DMS 273 (cell line): ENCODE data around the gene MORN1.

Experiments used
- DNase-seq: peaks from one replicate; lab custom pipeline; 2025; ENCODE audit not compliant: unreplicated experiment; lab: John Stamatoyannopoulos, UW

Gene MORN1

DNA sequence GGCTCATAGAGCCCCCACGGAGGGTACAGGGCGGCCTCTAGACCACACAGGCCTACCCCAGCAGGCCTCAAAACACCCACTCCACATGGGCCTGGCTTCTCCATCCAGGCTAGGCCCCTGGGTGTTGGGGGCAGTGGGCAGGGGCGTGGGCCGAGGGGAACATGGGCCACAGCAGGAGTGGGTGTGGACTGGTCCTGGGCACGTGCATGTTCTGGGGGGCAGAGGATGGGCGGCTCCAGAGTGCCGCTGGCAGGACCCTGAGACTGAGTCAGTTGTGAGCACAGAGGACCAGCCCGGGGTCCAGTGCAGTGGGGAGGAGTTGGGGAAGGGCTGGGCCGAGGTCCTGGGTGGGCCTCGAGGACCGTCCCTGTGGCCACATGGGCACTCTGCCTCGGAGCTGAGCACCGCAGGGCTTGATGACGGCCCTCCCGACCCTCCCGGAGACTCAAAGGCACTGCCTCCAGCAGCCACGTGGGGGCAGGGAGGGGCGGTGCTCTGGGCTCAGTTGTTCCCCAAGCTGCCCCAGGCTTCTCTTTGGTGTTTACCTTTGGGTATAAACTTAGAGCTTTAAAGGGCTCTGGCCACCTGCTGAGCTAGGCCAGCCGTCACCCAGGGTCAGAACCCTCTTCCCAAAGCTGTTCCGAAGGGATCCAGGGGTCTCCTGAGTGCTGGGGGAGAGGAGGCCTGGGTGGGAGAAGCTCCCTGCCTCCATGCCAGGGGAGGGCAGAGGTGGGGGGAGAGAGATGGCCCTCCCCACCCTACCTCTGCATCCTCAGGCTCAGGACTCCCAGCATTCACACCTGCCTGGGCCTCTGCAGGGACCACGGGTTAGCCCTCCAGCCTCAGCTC is 79.9 kb downstream of the MORN1 start:
- DNase-seq, result peak; percentile 93

DNA sequence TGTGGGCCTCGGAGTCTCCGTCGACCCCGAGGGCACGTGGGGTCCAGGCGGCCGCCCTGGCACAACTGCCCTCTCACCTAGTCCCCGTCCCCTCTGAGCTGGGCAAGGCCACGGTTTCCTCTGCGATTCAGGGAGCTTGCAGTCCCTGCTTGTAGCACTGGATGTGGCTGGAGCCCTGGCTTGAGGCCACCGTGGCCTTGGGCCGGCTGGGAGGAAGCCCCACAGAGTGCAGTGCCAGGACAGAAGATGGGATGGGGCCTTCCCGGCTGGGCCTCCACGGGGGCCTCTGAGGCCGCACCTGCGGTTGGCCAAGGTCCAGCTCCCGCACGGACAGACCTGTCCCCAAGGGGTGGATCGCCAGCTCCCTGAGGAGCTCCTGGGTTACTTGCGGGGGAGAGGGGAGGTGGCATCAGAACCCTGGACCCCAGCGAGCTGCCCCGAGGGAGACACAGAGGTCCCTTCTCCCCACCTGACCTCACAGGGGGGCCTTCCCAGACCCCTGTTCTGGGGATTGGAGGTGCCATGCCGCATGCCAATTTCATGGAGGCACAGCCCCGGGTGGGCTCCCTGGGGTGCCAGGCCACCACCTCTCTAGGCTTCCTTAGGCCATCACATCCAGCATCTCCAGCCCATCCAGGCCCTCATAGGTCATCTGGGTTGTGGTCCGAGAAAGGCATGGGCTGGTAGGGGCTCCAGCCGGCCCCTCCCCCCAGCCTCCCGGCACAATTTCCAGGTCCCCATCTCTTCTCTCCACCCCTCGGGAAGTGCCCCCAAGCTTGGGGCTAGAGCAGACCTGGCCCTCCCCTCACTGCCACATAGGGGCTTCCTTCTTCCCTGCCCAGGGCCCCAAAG is 80.8 kb downstream of the MORN1 start:
- no peak for DNase-seq

DNA sequence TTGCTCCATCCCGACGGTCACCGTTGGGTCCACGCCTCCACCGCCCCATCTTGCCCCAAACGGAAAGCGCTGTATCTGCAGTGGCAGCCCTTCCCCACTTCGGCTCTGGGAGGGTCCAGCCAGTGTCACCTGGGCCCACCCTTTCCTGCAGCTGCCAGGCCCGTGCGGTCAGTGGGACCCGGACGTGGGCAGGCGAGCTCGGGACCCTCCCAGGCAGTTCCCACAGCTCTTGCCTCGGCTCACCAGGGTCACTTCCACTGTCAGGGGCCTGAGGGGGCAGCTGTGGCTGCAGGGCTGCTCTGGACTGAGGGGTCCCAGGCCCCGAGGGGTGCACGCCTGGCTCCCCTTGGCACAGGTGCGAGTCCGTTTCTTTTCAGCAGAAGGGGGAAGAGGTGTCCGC is 82.5 kb downstream of the MORN1 start:
- DNase-seq, result no peak

GRCh38 chr1:2307972-2308371 is 83.4 kb downstream of the MORN1 start:
- DNase-seq, result no peak

DNA sequence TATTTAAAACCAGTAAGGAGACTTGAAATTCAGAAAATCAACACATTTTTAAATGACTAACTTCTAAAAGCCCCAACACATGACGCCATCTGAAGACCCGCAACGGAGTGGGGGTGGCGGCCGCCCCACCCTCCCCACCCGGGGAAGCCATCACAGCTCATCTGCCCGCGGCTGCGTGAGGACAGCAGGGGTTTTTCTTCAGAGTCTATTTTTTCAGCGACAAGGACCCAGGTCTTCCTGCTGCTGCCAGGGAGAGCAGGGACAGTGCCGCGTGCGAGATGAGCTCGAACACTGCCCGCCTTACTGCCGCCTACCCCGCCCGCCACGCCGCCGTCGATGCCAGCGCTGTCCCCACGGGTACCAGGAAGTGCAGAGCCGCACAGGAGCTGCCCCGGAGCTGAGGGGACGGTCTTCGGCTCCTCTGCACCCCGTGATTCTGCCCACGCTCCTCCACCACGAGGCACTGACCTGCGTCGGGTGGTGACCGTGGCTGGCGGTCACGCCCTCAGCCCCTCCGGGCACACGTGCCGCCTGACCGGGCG is 84.2 kb downstream of the MORN1 start:
- no peak for DNase-seq

DNA sequence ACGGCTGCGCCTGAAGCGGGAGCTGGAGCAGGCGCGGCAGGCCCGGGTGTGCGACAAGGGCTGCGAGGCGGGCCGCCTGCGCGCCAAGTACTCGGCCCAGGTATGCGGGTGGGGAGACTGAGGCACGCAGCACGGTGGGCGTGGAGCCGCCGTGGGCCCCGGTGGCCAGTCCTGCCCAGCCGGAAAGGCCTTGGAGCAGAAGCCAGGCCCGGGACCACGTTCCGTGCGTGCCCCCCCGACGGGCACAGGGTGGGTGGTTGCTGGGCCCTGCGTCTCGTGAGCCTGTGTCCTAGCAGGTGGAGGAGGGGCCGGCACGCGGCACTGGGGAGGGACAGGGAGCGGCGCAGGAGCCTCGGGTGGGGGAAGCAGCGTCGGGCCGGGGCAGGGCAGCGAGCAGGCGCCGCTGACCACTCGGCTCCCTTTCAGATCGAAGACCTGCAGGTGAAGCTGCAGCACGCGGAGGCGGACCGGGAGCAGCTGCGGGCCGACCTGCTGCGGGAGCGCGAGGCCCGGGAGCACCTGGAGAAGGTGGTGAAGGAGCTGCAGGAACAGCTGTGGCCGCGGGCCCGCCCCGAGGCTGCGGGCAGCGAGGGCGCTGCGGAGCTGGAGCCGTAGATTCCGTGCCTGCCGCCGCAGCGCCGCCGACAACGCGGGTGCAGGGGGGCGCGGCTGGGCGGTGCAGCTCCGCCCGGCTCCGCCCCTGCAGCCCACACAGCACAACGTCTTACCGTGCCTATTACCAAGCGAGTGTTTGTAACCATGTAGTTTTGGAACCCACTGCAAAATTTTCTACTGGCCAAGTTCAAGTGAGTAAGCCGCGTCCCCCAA is 85.0 kb downstream of the MORN1 start:
- no peak for DNase-seq

DNA sequence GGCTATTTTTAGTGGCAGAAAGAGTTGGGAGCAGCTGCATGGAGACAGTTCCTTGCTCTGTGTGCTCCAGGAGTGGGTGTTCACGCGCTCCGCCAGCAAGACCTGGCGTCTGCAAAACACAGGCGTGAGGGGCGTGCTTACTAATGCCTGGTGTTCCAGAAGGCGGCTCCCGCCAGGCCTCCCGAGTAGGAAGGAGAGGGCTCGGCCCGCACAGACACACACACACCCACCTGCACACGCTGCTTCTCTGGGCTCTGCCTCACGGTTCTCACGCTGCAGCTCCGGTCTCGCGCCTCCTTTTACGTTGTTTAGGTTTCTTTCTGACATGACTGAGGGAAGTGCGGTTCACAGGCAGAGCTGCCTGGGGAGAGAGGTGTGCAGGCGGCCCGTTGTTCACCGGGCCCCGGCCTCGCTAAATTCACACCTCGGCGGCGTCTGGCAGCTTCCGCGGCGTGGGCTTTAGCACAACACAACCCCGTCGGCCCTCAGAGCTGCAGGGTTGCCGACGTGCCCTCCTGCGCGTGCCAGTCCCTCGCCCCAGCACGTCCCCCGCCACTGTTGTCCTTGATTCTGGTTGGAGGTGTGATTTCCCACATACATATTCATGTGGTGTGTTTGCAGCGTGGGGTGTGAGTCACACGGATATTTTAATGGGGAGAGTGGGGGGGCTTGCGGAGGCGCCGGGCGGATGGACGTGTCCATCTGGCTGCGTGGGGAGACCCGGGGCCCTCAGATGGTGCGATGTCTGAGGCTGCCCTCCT is 86.3 kb downstream of the MORN1 start:
- no peak for DNase-seq

- no peak for DNase-seq
Measured at GRCh38 chr1:2304282-2304681, 87.1 kb downstream of the MORN1 start.

DNA sequence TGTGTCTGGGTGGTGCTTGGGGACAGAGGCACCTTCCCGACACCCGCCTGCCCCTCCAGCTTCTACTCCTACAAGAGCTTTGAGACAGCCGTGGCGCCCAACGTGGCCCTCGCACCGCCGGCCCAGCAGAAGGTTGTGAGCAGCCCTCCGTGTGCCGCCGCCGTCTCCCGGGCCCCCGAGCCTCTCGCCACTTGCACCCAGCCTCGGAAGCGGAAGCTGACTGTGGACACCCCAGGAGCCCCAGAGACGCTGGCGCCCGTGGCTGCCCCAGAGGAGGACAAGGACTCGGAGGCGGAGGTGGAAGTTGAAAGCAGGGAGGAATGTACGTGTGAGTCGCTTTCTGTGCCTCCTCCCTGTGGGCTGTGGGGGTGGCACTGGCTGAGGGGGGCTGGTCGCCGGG is 87.6 kb downstream of the MORN1 start:
- no peak for DNase-seq

DNA sequence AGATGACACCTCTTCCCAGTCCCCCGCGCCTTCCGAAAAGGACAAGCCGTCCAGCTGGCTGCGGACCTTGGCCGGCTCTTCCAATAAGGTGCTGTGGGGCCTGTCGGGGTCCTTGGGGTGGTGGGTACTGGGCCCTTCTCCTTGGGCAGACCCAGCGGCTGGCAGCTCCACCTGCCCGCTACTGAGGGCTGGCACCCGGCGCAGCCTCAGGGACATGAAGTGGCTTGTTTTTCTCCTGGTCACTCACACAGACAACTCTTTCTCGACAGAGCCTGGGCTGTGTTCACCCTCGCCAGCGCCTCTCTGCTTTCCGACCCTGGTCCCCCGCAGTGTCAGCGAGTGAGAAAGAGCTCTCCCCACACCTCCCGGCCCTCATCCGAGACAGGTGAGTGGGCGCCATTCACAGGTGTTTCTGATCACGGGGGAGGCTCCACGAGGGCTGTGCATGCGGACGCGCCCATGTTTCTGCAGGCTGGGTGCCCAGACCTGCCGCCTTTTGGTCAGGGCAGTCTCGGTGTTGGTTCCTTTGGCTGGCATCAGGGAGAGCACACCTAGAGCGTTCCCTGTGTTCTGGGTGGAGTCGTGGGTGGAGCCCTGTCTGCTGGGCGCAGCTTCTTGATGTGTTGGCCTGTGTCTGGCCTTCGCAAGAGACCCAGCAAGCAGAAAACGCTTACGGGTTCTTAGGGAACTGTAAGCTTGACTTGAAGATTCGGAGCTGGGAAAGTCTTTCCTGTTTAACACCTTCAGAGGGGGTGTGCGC is 88.2 kb downstream of the MORN1 start:
- no peak for DNase-seq

- no peak for DNase-seq
Measured at GRCh38 chr1:2302292-2302925, 88.9 kb downstream of the MORN1 start.

DNA sequence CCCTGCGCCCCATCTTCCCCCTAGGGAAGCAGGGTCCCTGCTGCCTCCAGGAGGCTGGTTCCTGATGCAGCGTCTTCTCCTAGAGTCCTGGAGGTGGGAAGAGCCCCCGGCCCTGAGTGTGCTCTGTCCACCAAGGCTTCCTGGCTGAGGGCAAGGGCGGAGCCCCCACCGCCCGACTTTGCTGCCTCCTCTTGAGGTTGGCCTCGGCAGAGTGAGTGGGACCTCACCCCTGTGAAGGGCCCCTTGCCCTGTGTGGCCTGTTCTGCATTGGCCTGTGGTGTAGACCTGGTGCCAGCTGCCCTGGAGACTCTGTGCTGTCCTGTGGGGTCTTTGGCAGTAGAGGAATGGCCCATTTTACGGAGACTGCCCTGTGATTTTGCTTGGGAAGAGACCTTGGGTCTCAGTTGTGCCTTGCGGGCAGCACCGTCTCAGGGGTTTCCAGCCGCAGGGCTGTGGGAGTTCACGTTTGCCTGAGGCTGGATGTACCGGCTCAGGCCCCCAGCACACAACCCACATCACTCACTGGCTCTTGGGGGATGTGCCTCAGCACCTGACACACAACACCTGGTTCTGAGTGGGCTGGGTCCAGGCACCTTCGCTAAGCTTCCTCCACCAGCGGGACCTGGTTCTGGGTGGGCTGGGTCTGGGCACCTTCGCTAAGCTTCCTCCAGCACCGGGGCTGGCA is 89.6 kb downstream of the MORN1 start:
- no peak for DNase-seq

DNA sequence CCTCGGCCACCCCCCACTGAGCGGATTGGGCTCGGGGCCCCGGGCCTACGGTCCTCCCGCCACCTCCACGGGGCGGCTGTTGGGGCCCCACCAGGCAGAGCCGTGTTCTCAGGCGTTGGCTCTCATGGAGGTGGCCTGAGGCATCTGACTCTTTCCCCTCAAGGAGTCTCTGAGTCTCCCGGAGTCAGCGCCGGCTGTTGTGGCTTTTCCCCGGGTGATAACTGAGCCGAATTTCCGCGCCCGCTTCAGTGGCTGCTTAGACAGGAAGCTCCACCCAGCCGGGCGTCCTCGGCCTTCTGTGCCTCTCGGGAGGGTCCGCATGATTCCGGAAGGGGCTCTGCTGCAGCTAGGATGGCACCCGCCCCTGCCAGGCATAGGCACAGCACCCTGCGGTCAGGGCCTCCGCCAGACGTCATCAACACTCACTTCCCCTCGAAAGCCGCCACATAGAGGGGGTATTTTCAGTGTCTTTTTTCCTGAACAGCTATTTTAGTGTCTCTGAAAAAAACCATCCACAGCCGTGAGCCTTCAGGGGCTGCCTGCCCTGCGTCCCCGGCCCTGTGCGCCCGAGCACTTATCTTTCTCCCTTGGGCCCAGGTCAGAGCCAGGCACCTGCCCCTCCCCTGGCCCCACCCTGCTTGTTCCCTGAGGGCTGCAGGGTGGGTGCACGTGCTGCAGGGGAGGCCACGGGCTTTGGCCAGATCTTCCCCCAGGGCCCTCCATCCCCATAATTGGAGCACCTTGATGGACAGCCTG is 90.3 kb downstream of the MORN1 start:
- no peak for DNase-seq

DNA sequence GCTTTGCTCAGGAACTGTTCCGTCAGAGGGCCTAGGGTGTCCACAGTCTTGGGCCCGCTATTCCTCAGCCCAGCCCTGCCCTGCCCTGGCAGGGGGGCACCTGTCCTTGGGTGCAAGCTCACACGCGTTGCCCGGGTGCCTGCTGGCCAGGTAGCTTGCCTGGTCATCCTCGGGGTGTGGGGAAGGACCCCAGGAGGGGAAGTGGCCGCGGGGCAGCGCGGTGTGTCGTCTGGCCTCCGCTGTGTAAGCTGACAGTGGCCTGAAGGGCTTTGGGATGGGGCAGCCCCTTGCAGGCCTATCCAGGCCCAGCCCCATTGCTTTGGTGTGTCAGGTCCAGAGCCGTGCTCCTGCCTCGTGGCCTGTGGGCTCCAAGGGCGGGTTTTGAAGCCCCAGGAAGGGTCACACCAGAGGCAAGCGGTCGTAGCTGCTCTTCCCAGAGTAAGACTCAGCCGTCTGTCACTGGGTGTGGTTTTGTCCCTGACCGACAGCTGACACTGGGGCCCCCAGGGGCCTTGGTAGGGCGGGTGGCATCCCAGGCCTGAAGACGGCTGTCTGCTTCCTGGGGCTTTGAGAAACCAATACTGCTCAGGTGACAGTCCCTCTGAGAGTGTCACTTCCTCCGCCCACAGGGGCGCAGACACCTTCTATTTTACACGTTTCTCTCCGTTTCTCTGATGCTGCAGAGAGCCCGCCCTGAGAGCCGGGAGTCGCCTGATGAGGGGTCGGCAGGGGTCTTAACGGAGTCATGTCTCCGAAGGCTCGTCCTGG is 91.2 kb downstream of the MORN1 start:
- no peak for DNase-seq

- no peak for DNase-seq
Measured at GRCh38 chr1:2299131-2299627, 92.2 kb downstream of the MORN1 start.

DNA sequence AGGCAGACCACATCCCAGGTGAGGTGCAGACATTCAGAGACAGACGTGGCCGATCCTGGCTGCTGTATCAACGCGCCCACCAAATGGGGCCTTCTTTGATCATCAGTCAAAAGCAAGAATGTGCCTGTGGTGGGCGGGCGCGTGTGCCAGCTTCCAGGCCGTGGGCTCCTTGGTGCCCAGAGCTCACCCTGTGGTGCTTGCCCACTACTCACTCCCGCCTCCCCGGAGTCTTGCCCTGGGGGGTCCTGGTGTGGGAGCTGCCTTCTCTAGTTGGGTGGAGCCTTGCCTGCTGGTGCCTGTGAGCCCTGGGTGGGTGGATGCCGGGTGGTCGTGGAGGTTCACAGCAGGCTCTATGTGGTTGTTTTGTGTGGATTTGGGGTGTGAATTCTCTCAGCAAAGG is 92.7 kb downstream of the MORN1 start:
- no peak for DNase-seq
